Measurements from ENCODE around the gene TUBD1.
A peak's percentile ranks its signal among the peaks of the same experiment; 100 is the strongest.
"Not testable (repeated sequence)": the region's sequence is repeated elsewhere in the genome, so short reads cannot be mapped to it uniquely, and the experiment has no call there.

The TUBD1 gene, protein sequence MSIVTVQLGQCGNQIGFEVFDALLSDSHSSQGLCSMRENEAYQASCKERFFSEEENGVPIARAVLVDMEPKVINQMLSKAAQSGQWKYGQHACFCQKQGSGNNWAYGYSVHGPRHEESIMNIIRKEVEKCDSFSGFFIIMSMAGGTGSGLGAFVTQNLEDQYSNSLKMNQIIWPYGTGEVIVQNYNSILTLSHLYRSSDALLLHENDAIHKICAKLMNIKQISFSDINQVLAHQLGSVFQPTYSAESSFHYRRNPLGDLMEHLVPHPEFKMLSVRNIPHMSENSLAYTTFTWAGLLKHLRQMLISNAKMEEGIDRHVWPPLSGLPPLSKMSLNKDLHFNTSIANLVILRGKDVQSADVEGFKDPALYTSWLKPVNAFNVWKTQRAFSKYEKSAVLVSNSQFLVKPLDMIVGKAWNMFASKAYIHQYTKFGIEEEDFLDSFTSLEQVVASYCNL

GRCh38 chr17:59892924-59893675 lies at the start of gene TUBD1, which contains the start of gene RPS6KB1:
TSS of gene TUBD1 (minus strand) at chr17:59892943. CDS start at chr17:59891002, 1,941 bp downstream.
TSS of gene RPS6KB1 (plus strand) at chr17:59893121. CDS start at chr17:59893185, 64 bp downstream.
- DNase-seq (ENCODE audit: low read depth in 2 of 2): peak; percentile 89 to 96

GRCh38 chr17:59941131-59941530 lies 48.4 kb upstream of the TUBD1 start:
- no peak for DNase-seq (ENCODE audit: low read depth in 2 of 2)

GRCh38 chr17:59940697-59941096 lies 48.0 kb upstream of the TUBD1 start:
- DNase-seq (ENCODE audit: low read depth in 2 of 2): peak in 1 of 2 donors; percentile 12

- DNase-seq (ENCODE audit: low read depth in 2 of 2): not testable (repeated sequence)
Measured at GRCh38 chr17:59933317-59933716, 40.6 kb upstream of the TUBD1 start.

GRCh38 chr17:59930768-59931167 lies 38.0 kb upstream of the TUBD1 start:
- DNase-seq (ENCODE audit: low read depth in 2 of 2): not testable (repeated sequence)

GRCh38 chr17:59930121-59930520 lies 37.4 kb upstream of the TUBD1 start:
- not testable (repeated sequence) for DNase-seq (ENCODE audit: low read depth in 2 of 2)

GRCh38 chr17:59920637-59921036 lies 27.9 kb upstream of the TUBD1 start:
- not testable (repeated sequence) for DNase-seq (ENCODE audit: low read depth in 2 of 2)

DNA sequence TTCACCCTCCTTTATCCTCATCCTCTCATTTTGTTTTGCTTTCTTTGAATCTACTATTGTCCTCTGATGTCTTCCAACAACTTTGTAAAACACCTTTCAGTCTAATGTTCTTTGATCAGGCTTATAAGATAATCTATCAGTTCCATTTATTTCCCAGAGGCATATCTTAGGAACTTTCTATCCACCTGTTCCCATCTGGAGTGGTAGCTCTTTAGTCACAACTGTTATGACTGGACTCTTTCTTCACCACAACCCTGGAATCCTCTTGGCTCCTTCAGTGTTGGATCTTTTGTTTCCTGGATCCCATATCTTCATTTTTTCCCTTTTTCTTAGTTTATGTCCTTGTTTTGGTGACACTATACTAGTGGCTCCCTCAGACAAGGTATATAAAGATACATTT lies 23.7 kb upstream of the TUBD1 start:
- DNase-seq (ENCODE audit: low read depth in 2 of 2): no peak

DNA sequence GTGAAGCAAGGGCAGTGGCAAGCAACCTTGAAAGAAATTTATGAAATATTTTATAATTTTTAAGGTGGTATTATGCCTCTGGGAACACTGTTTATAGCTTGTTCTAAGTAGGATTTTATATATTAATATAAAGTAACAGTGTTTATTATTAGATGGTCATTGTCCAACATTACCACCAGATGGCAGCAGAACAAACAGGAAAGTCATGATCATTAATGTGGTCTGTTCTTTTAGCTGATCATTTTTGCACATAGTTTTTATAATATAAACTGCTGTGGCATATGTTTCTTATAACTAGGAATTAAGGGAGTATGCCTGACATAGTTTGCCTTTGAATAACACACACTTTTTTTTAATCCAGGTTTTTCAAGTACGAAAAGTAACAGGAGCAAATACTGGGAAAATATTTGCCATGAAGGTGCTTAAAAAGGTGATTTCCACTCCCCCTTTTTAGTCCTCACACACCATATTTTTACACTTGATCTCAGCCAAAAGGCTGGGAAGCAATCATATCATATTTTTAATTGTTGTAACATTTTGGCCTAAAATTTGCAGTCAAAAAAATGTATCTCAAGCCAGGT lies 21.6 kb upstream of the TUBD1 start:
- no peak for DNase-seq (ENCODE audit: low read depth in 2 of 2)

DNA sequence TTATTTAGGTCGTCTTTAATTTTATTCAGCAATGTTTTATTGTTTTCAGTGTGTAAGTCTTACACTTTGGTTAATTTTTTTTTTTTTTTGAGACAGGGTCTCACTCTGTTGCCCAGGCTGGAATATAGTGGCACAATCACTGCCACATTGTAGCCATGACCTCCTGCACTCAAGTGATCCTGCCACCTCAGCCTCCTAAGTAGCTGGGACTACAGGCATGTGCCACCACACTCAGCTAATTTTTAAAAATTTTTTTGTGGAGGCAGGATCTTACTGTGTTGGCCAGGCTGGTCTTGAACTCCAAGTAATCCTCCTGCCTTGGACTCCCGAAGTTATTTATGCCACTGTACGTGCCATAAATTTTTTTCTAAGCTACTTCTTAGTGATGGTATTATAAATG lies 14.7 kb upstream of the TUBD1 start:
- no peak for DNase-seq (ENCODE audit: low read depth in 2 of 2)

DNA sequence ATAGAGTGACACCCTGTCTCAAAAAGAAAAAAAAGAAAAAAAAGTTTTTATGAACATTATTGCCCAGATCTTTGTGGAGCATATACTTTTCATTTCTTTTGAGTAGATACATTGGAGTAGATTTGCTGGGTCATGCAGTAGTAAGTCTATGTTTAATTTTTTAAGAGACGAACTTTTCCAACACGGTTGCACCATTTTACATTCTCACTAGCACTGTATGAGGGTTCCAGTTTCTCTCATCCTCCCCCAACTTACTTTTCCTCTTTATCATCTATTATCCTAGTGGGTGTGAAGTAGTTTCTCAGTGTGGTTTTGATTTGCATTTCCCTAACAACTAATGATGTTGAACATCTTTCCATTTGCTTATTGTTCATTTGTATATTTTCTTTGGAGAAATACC lies 10.7 kb upstream of the TUBD1 start:
- DNase-seq (ENCODE audit: low read depth in 2 of 2): no peak

DNA sequence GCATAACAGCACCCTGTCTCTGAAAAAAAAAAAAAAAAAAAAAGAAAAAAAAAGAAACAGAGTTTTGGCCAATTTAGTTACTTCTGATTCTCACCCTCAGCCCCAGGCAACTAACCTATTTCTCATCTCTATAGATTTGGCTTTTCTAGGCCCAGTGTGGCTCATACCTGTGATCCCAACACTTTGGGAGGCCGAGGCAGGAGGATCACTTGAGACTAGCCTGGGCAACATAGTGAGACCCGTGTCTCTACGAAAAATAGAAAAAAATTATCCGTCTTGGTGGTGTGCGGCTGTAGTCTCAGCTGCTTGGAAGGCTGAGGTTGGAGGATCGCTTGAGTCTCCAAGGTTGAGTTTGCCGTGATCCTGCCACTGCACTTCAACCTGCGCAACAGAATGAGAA lies 8.9 kb upstream of the TUBD1 start:
- no peak for DNase-seq (ENCODE audit: low read depth in 2 of 2)

GRCh38 chr17:59899099-59899498 lies 6.4 kb upstream of the TUBD1 start:
- no peak for DNase-seq (ENCODE audit: low read depth in 2 of 2)

- DNase-seq (ENCODE audit: low read depth in 2 of 2): no peak
Measured at GRCh38 chr17:59897090-59897489, 4.3 kb upstream of the TUBD1 start.

DNA sequence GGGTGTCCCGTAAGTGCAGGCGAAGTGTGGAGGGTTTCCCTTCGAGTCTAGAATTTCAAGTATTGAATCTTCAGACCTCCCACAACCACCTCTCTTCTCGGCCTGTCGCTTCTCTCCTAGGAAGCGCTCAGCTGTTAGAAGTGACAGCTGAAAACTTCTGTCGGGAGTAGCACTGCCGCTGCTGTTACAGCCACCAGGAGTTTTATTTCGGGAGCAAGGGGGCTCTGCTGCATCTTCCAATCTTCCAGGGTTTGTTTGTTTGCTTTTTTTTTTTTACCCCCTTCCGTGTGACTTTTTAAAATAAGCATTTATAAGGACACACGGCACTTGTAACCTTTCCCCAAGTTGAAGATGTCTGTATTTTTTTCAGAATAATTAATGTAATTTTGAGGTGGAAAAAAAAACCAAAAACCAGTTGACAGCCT lies 945 bp upstream of the TUBD1 start:
- DNase-seq (ENCODE audit: low read depth in 2 of 2): no peak

DNA sequence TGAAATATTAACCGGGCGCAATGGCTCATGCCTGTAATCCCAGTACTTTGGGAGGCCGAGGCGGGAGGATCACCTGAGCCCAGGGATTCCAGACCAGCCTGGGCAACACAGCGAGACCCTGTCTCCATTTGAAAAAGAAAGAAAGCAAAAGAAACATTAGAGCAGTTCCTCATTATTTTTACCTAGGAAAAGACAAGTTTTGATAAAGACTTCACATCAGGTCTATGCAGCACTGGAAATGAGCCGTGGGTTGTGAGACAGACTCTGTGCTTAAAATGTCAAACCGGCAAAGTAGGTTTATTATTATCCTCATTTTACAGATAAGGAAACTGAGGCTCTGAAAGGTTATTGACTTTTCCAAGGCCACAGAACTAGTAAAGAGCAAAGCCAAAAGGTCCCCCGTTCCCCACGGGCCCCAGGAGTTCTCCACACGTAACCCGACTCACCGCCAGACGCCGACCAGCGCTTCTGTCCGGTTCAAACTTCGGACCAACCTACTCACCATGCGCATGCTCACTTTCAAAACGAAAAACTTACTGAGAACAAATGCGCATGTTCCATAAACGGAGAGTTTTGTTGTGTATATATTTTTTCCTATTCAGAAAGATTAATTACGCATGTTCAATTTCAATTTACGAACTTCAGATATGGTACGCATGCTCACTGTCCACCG lies 356 bp downstream of the TUBD1 start:
- no peak for DNase-seq (ENCODE audit: low read depth in 2 of 2)

- DNase-seq (ENCODE audit: low read depth in 2 of 2): no peak
Measured at GRCh38 chr17:59890720-59891119, 2.0 kb downstream of the TUBD1 start.

DNA sequence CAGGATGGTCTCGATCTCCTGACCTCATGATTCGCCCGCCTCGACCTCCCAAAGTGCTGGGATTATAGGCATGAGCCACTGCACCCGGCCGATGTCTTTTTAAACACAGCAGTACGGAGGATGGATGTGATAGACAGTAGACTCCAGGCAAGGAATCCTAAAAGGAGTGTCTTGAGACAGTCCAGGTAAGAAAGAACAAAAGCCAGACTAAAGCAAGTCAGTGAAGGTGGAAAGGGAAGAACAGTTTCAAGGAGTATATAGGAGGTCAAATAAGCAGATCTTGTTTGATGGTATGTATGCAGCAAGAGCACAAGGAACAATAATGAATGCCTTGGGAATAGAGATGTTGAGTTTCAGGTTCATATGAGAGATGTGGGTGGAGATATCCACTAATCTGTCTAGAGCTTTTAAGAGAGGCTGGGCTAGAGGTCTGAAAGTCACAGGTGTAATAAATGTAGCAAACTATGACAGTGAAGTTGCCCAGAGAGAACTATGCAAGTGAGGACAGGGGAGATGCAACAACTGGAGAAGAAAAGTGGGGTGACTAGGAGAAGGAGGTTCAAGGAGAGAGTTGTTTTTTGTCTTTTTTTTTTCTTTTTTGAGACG lies 4.5 kb downstream of the TUBD1 start:
- no peak for DNase-seq (ENCODE audit: low read depth in 2 of 2)

GRCh38 chr17:59884861-59885260 lies 7.9 kb downstream of the TUBD1 start:
- no peak for DNase-seq (ENCODE audit: low read depth in 2 of 2)

DNA sequence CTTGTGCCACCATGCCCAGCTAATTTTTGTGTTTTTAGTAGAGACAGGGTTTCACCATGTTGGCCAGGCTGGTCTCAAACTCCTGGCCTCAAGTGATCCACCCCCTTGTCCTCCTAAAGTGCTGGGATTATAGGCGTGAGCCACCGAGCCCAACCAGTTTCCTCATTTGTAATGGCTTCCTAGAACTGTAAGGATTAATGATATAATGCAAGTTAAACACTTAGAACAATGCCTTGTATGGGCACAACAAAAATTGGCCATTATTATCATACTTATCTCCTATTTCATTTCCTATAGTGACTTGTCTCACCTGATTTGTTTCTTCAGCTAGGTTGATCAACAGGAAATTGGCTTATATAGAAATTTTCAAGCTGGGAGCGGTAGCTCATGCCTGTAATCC lies 14.1 kb downstream of the TUBD1 start:
- no peak for DNase-seq (ENCODE audit: low read depth in 2 of 2)

- DNase-seq (ENCODE audit: low read depth in 2 of 2): no peak
Measured at GRCh38 chr17:59877965-59878364, 14.8 kb downstream of the TUBD1 start.

Data from stimulated activated CD4-positive, alpha-beta T cell treated with anti-CD3 and anti-CD28 coated beads, Interleukin-4, amount 100 ng/mL, for 48 hours (primary cell).